Tibial artery (tissue), 4 donors: ENCODE data around the gene UBTF.
"Not testable (repeated sequence)": the region's sequence is repeated elsewhere in the genome, so short reads cannot be mapped to it uniquely, and the experiment has no call there.

Experiments used
- DNase-seq, 2 donors: peaks; one replicate each; pipeline ENCODE4 v3.0.0-alpha.2; 2019
- H3K27ac ChIP-seq, 2 donors: fragments of 200-600 bp; sonication (generic) in 1 of 2; 1 replicate in 1 of 2; 2 replicates in 1 of 2; pipeline ENCODE4 v1.5.1; 2018 to 2019; ENCODE audit warnings: mild to moderate bottlenecking in 1 of 2
- H3K27me3 ChIP-seq, 2 donors: fragments of 200-600 bp; sonication (generic) in 1 of 2; one replicate each; pipeline versions ENCODE4 v1.5.1 to v1.6.0; 2016 to 2019
- H3K36me3 ChIP-seq, 3 donors: fragments of 200-600 bp; sonication (generic) in 2 of 3; one replicate each; pipeline ENCODE4 v1.5.1; 2016 to 2019; ENCODE audit warnings: mild to moderate bottlenecking in 2 of 3
- H3K4me1 ChIP-seq, 4 donors: fragments of 200-600 bp; sonication (generic) in 2 of 4; 1 replicate in 3 of 4; 2 replicates in 1 of 4; pipeline ENCODE4 v1.5.1; 2016 to 2019
- H3K4me3 ChIP-seq, 2 donors: fragments of 200-600 bp; sonication (generic) in 1 of 2; 1 replicate in 1 of 2; 2 replicates in 1 of 2; pipeline ENCODE4 v1.5.1; 2018 to 2019; ENCODE audit warnings: mild to moderate bottlenecking in 2 of 2
- H3K9me3 ChIP-seq, 3 donors: fragments of 200-600 bp; sonication (generic) in 1 of 3; one replicate each; pipeline ENCODE4 v1.5.1; 2016 to 2019
- intact Hi-C: fragments of 100-400 bp; cut with DNase I; formaldehyde crosslinking; loops from one replicate; pipeline ENCODE4 v1.15.0; 2023; ENCODE audit warnings: low total_unique reads
- TF ChIP-seq, protein P1 (sequence below), 2 experiments: fragments of 200-600 bp in 1 of 2; fragments of 450-650 bp in 1 of 2; IDR thresholded peaks; one replicate each; pipeline ENCODE4 v1.5.1; 2017 to 2019; ENCODE audit warnings: antibody characterized with exemption in 2 of 2, mild to moderate bottlenecking in 1 of 2, moderate library complexity in 1 of 2

Gene UBTF

DNA sequence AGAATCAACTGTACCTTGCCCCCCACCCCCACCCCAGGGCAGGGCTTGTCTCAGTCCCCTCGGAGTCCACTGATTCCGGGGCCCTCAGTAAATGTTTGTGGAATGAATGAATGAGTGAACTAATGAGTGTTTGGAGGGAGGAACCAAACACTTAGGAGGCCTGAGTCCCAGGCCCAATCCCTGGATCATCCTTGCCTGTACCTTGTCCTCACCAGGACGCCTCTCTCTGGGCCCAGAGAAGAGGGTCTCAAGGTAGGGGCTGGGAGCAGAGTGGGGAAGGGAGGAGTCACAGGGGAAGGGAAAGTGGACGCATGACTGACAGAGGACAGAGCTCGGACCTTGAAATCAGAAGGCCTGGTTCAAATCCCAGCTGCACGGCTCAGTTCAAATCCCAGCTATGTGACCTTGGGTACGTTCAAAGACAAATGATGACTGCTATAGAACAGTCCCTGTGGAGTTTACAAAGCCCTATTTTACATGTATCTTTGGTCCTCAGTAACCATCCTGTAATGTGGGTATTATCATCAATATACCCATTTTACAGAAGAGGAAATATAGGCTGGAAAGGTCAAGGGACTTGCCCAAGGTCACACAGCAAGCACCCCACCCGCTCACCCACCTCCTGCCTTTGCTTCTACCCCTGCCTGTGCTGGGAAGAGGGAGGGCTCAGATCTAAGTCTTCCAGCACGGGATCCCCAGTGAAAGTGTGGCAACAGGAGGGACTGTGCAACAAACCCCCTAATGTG is 30.2 kb upstream of the UBTF start:
- Histone ChIP-seq H3K4me3 (no peak overlapping the region), H3K36me3 (no peaks in the 10 kb centered on the region), H3K9me3 (no peaks in the 10 kb centered on the region), H3K4me1 (peaks cover 0 to 16% (median 11%) of the 10 kb centered on the region in 4 donors), H3K27ac (no peak overlapping the region), H3K27me3 (peaks cover 0 to 3% of the 10 kb centered on the region in 2 donors)
- TF ChIP-seq, protein P1, sequence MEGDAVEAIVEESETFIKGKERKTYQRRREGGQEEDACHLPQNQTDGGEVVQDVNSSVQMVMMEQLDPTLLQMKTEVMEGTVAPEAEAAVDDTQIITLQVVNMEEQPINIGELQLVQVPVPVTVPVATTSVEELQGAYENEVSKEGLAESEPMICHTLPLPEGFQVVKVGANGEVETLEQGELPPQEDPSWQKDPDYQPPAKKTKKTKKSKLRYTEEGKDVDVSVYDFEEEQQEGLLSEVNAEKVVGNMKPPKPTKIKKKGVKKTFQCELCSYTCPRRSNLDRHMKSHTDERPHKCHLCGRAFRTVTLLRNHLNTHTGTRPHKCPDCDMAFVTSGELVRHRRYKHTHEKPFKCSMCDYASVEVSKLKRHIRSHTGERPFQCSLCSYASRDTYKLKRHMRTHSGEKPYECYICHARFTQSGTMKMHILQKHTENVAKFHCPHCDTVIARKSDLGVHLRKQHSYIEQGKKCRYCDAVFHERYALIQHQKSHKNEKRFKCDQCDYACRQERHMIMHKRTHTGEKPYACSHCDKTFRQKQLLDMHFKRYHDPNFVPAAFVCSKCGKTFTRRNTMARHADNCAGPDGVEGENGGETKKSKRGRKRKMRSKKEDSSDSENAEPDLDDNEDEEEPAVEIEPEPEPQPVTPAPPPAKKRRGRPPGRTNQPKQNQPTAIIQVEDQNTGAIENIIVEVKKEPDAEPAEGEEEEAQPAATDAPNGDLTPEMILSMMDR (IDR thresholded peaks at IDR 0.05), result no peak
- no peak for DNase-seq
- intact Hi-C loops, result no loop called here

DNA sequence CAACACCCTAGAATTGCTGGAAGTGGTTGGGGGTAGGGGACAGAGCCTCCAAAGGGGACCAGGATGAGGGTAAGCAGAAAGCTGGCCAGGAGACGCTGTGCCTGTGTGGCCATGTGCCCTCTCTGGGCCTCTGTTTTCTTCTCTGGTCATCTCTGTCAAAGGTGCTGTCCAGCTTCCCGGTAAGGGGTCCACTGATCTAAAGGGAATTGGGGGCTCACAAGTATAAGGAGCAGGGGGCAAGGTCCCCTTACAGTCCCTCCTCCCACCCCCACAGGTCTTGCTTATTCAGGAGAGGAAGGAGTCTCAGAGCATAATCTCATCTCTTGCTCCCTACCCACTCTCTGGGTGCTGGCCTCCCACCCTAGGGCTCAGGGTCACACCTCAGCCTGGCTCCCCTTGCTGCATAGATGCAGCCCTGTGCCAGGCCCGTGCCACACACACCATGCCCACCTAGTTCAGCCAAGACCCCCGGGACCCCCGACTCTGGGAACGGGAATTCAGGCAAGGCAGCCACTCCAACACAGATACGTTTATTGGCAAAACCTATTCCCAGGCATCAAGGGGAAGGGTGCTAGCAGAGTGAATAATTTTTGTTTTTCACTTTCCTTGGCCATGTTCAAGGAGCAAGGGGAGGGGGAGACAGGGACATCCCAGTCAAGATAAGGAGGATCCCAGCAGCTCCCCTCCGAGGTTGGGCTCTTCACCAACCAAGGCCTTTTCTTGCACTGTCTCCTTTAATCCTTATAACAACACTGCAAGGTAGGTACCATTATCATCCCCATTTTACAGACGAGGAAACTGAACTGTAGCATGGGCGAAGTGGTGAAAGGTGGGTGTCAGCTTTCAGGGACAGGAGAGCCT is 28.6 kb upstream of the UBTF start:
- Histone ChIP-seq H3K9me3 (no peaks in the 10 kb centered on the region), H3K27me3 (no peaks in the 10 kb centered on the region), H3K4me3 (no peak overlapping the region), H3K36me3 (no peaks in the 10 kb centered on the region), H3K4me1 (peaks cover 0 to 16% (median 11%) of the 10 kb centered on the region in 4 donors), H3K27ac (no peak overlapping the region)
- intact Hi-C loops, result no loop called here
- DNase-seq, result no peak
- TF ChIP-seq, protein P1 (IDR thresholded peaks at IDR 0.05), result no peak

DNA sequence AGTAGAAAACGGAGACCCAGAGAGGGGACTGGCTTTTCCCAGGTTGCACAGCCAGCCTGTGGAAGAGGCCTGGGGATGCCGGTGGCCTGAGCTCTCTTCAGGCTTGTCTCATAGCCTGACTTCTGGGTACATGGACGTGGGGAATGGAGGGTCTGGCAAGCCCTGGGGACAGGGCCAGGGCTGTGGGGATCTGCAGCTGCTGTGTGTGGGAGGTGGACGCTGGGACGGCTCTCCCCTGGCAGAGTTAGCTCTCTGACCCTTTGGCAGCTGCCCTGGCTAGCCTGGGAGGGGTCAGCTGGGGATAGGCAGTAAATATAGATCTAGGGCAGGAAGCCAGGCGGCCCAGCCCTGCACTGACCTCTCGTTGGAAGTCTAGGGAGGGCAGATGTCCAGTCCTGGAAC is 28.0 kb upstream of the UBTF start:
- no peak for DNase-seq
- H3K36me3 ChIP-seq, result no peaks in the 10 kb centered on the region
- H3K4me3 ChIP-seq, result no peak overlapping the region
- no peaks in the 10 kb centered on the region for H3K9me3 ChIP-seq
- intact Hi-C loops, result no loop called here
- TF ChIP-seq, protein P1 (IDR thresholded peaks at IDR 0.05), result no peak
- no peaks in the 10 kb centered on the region for H3K27me3 ChIP-seq
- peaks cover 0 to 16% (median 11%) of the 10 kb centered on the region in 4 donors for H3K4me1 ChIP-seq
- H3K27ac ChIP-seq, result no peak overlapping the region

DNA sequence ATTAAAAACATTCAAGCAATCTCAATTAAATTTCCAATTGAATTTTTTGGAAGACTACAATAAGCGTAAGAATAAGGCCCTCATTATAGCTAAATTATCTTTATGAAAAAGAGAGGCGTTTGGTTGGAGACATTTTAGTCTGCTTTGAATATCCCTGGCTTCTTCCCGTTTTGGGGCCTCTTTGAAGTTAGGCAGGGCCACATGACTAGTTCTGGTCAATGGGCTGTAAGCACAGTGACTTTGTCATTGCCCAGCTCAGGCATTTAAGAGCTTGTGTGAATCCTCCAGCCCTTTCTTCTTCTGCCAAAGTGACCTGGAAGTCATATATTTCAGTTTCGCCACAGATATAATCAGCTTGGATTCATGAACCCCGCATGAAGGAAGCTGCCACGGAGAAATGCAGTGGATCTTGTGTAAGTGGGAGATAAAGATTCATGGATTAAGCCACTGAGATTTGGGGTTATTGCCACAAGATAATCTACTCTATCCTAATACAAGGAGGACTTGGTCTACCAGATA is 21.7 kb upstream of the UBTF start:
- Histone ChIP-seq H3K4me1 (no peaks in the 10 kb centered on the region), H3K36me3 (no peaks in the 10 kb centered on the region), H3K27me3 (peaks cover 0 to 12% of the 10 kb centered on the region in 2 donors), H3K4me3 (no peak overlapping the region), H3K9me3 (no peaks in the 10 kb centered on the region), H3K27ac (no peak overlapping the region)
- no peak for DNase-seq
- intact Hi-C loops, result no loop called here
- TF ChIP-seq, protein P1 (IDR thresholded peaks at IDR 0.05), result no peak

DNA sequence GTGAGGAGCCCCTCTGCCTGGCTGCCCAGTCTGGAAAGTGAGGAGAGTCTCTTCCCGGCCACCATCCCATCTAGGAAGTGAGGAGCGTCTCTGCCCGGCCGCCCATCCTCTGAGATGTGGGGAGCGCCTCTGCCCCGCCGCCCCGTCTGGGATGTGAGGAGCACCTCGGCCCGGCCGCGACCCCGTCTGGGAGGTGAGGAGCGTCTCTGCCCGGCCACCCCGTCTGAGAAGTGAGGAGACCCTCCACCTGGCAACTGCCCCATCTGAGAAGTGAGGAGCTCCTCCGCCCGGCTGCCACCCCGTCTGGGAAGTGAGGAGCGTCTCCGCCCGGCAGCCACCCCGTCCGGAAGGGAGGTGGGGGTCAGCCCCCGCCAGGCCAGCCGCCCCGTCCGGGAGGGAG is 18.4 kb upstream of the UBTF start:
- H3K27ac ChIP-seq, intact Hi-C loops: not testable (repeated sequence)

More for the DNA sequence above, 18.4 kb upstream of the UBTF start:
- not testable (repeated sequence) for H3K9me3 ChIP-seq, DNase-seq, H3K4me1 ChIP-seq, H3K36me3 ChIP-seq, H3K4me3 ChIP-seq
- H3K27me3 ChIP-seq, result peaks cover 0 to 12% of the 10 kb centered on the region in 2 donors
